ENCODE results near the gene MCHR1.

The MCHR1 gene

GRCh38 chr22:40691532-40691931 lies 12.2 kb downstream of the MCHR1 start:
- no peak overlapping the region for H3K4me3 ChIP-seq (ENCODE audit: low read length)
- no peak for TF ChIP-seq CTCF (IDR thresholded peaks at IDR 0.05; ENCODE audit: insufficient read depth, low read depth, low read length, missing control alignments)
- DNase-seq (ENCODE audit: low read depth), result no peak

GRCh38 chr22:40694411-40694810 lies 15.1 kb downstream of the MCHR1 start:
- no peak for TF ChIP-seq CTCF (IDR thresholded peaks at IDR 0.05; ENCODE audit: insufficient read depth, low read depth, low read length, missing control alignments)

GRCh38 chr22:40701274-40701673 lies 22.0 kb downstream of the MCHR1 start:
- DNase-seq (ENCODE audit: low read depth), result no peak
- H3K4me3 ChIP-seq (ENCODE audit: low read length), result no peak overlapping the region
- no peak for TF ChIP-seq CTCF (IDR thresholded peaks at IDR 0.05; ENCODE audit: insufficient read depth, low read depth, low read length, missing control alignments)

More at GRCh38 chr22:40694411-40694810, 15.1 kb downstream of the MCHR1 start:
- DNase-seq (ENCODE audit: low read depth), result no peak
- no peak overlapping the region for H3K4me3 ChIP-seq (ENCODE audit: low read length)

GRCh38 chr22:40703174-40703573 lies 23.9 kb downstream of the MCHR1 start:
- no peak for TF ChIP-seq CTCF (IDR thresholded peaks at IDR 0.05; ENCODE audit: insufficient read depth, low read depth, low read length, missing control alignments)
- no peak for DNase-seq (ENCODE audit: low read depth)
- no peak overlapping the region for H3K4me3 ChIP-seq (ENCODE audit: low read length)

- DNase-seq (ENCODE audit: low read depth), result no peak
- no peak for TF ChIP-seq CTCF (IDR thresholded peaks at IDR 0.05; ENCODE audit: insufficient read depth, low read depth, low read length, missing control alignments)
- H3K4me3 ChIP-seq (ENCODE audit: low read length), result no peak overlapping the region
Observed at GRCh38 chr22:40703736-40704135, 24.5 kb downstream of the MCHR1 start.

- no peak overlapping the region for H3K4me3 ChIP-seq (ENCODE audit: low read length)
- no peak for DNase-seq (ENCODE audit: low read depth)
- TF ChIP-seq CTCF (IDR thresholded peaks at IDR 0.05; ENCODE audit: insufficient read depth, low read depth, low read length, missing control alignments), result no peak
Observed at GRCh38 chr22:40705918-40706682, 26.8 kb downstream of the MCHR1 start.

GRCh38 chr22:40707154-40707553 lies 27.9 kb downstream of the MCHR1 start:
- no peak overlapping the region for H3K4me3 ChIP-seq (ENCODE audit: low read length)
- TF ChIP-seq CTCF (IDR thresholded peaks at IDR 0.05; ENCODE audit: insufficient read depth, low read depth, low read length, missing control alignments), result no peak
- no peak for DNase-seq (ENCODE audit: low read depth)
